GM12865 (cell line): Measurements from ENCODE around the gene PLEKHG2.

Experiments used
- DNase-seq: peaks from one replicate; pipeline ENCODE4 v3.0.0; 2010; ENCODE audit warnings: low read depth
- H3K4me3 ChIP-seq: 2 replicates; pipeline ENCODE4 v1.5.1; 2011; ENCODE audit warnings: mild to moderate bottlenecking, low read depth, low read length, control low read depth
- CTCF ChIP-seq: IDR thresholded peaks from 2 replicates; pipeline ENCODE4 v1.5.1; 2011; ENCODE audit warnings: low read length, control low read depth, low read depth, inconsistent platforms; ENCODE audit not compliant: insufficient read depth; ENCODE audit errors: missing control alignments

The PLEKHG2 gene

GRCh38 chr19:39388657-39389056, 23.8 kb upstream of the PLEKHG2 start:
- H3K4me3 ChIP-seq: no peak overlapping the region
- no peak for DNase-seq
- no peak for TF ChIP-seq CTCF

GRCh38 chr19:39389631-39390414, 22.6 kb upstream of the PLEKHG2 start:
- TF ChIP-seq CTCF: no peak

GRCh38 chr19:39390451-39390750, 22.1 kb upstream of the PLEKHG2 start:
- H3K4me3 ChIP-seq: peak overlapping the region; percentile 89
- DNase-seq: no peak
- no peak for TF ChIP-seq CTCF

More at GRCh38 chr19:39389631-39390414, 22.6 kb upstream of the PLEKHG2 start:
- no peak for DNase-seq
- peak overlapping the region; percentile 89 for H3K4me3 ChIP-seq

- H3K4me3 ChIP-seq: peak within 1 kb of the TSS; percentile 89
- TF ChIP-seq CTCF: peak; percentile 13
- peak; percentile 100 for DNase-seq
Measured at GRCh38 chr19:39390751-39391437, 21.6 kb upstream of the PLEKHG2 start, which contains the start of the genes MED29 and PAF1. Gene MED29, plus strand, starts transcription at chr19:39391378. Its CDS starts 45 bp downstream, at chr19:39391423. Gene PAF1, minus strand, starts transcription at chr19:39391106. Its CDS starts 242 bp downstream, at chr19:39390864.

GRCh38 chr19:39397360-39398296, 14.8 kb upstream of the PLEKHG2 start:
- peak; percentile 95 for DNase-seq
- peak overlapping the region; percentile 50 for H3K4me3 ChIP-seq
- peak; percentile 99 for TF ChIP-seq CTCF

- no peak for TF ChIP-seq CTCF
- H3K4me3 ChIP-seq: peak overlapping the region; percentile 50
- DNase-seq: peak; percentile 84
Measured at GRCh38 chr19:39398297-39398864, 14.1 kb upstream of the PLEKHG2 start.
